HG03521 (cell line): Measurements from ENCODE around the gene OXLD1.
A peak's percentile ranks its signal among the peaks of the same experiment; 100 is the strongest.
"Not testable (repeated sequence)": the region's sequence is repeated elsewhere in the genome, so short reads cannot be mapped to it uniquely, and the experiment has no call there.

Experiments
- ATAC-seq: cut with Tn5 transposase; IDR thresholded peaks from one replicate; pipeline ENCODE4 v1.9.1; 2021; ENCODE audit warnings: mild to moderate bottlenecking, moderate library complexity; ENCODE audit not compliant: unreplicated experiment

The OXLD1 gene

DNA sequence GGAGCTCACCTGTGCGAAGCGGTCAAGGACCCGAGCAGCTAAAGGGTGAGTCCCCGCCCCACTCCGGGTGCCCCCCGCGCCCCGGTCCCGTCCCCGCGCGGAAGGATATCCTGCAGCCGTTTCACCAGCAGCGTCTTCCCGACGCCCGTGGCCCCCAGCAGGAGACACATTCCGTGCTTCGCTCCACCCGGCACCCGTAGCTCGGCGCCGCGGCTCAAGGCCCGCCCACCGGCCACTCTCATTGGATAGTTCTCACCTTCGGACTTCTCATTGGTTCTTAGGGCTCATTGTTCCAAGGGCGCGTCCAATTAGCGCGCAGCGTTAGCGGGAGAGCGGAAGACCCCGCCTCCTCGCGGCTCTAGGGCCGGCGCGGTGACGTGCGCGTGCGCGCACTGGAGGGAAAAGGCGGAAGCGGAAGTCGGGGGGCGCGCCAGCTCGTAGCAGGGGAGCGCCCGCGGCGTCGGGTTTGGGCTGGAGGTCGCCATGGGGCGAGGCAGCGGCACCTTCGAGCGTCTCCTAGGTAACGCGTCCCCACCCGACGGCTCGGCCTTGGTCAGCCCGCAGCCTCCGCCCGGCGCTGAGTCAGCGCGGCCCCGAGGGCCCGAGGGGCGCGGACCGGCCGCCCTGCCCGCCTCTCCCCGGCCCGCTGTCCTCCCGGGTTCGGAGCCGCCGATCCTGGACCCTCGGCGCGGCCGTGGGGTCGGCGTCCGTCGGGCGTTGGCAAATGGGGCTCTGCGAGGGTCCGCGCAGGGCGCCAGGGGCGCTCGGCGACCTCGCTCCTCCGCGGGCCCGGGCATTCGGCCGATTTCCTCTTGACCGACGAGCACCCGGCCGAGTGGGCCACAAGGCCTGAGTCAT lies 17.4 kb upstream of the OXLD1 start, which contains the start of the genes ARL16 and HGS:
TSS of gene ARL16 (minus strand) at position 214 of the 858 bp plus-strand sequence. CDS start at position 170, 44 bp downstream.
TSS of gene HGS (plus strand) at position 428 of the 858 bp plus-strand sequence. CDS start at position 484, 56 bp downstream.
- peak; percentile 93 for ATAC-seq

DNA sequence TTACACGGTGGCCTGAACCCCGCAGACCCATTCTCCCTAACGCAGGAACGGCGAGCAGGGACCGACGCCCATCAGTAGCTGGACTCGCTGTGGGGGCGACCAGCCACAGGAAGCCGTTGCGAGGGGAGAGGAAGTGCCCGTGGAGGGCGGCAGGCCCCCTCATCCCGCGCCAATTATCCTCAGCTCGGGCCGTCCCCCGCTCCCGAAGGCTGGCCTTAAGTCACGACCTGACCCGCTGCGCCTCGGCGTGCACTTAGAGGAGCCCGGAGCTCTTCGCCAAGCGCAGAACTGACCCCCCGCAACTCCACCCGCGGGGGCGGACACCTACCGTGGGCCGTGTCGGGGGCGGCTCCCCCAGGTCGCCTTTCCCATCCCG lies 16.8 kb upstream of the OXLD1 start:
- ATAC-seq, result no peak

DNA sequence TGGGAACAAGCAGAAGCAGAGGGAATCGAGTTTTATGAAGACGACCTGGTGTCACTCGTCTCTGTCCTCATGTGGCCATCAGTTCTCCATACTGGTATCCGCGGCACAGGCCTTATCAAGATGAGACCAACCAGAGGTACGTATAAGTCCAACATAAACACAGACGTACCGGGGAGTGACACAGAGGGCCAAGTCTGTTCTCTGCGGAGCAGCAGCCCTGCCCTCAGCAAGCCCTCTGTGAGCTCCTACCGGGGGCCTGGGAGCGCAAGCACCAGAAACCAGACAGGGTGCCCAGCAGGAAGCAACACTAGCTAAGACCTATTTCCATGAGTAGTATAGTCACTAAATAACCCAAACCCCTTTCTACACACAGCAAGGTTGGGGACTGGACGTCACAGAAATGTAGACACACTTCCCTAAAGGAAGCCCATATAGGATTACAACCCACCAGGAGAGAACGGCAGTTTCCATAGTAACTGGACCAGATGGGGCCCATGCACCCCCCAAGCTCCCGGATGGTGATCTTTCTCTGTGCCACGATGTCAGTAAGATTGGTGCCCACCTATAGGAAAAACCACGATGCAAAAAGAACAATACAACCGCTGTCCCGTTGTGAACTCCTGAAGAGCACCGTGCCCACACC lies 16.3 kb upstream of the OXLD1 start:
- no peak for ATAC-seq

DNA sequence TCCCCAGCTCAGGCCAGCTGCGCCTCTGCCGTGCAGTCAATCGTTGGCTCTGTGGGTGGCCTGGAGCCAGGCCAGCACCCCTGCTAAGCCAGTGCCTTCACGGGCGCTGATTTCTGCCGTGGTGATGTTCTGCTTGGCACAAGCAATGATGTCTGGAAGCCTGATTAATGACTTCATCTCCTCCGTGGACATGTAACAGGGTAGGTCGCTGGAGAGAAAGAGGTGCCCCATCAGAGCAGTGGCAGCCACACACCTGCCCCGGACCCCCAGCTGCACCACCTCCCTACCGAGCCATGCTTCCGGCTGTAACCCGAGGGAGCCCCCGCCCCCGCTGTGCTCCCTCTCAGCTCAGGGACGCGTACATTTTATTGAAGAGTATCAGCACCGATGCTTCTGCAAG lies 15.3 kb upstream of the OXLD1 start:
- no peak for ATAC-seq

DNA sequence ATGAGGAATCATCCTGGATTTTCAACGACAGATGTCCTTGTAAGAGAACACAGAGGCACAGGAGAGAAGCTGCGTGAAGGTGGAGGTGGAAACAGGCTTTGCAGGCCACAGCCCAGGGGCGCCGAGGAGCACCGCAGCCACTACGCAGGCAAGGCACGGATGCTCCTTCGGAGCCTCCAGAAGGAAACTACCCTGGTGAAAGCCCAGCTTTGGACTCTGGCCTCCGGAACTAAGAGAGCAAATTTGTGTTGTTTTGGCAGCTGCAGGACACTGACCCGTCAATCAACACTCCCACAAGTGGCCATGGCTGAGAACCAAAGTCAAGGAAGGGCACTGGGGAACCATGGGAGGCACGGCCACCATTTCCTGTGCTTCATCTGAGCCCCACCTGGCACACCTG lies 13.7 kb upstream of the OXLD1 start:
- ATAC-seq, result no peak

DNA sequence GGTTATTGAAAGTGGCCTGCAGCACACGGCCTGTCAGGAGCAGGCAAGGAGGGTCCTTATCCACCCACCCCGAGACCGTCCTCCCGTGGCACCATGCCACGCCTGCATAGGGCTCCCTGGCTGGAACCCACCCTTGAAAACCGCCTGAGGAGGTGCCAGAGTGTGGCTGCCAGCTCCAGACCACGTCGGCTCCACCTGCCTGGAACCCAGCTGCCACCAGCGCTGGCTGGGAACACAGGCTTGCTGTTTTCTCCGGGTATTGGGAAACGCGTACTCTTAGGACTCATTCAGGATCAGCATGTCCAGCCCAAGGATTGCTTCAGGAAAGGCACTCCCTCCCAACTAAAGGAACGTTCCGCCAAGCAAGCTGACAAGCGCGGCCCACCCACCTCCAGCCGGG lies 10.5 kb upstream of the OXLD1 start:
- no peak for ATAC-seq

DNA sequence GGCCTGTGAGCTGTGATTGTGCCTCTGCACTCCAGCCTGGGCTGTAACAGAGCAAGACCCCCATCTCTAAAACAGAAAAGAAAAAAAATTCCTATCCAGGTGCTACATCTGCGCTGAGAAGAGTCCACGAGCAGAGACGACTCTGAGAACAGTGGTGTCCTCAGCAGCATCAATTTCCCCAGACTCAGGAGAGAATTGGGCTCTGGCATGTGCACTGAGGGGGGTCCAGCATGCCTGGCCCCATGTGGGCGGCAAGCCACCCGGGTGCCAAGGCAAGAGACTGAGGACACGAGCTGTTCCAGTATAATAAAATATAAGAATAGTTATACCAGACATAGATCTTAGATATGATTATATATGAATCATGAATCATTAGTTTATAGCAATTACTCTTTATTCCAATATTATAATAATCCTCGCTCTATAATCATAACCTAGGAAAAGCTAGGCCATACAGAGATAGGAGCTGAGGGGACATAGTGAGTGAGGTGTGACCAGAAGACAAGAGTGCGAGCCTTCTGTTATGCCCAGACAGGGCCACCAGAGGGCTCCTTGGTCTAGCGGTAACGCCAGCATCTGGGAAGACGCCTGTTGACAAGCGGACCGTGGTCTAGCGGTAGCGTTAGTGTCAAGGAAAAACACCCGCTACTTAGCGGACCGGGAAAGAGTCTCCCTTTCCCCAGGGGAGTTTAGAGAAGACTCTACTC lies 9.3 kb upstream of the OXLD1 start:
- not testable (repeated sequence) for ATAC-seq

DNA sequence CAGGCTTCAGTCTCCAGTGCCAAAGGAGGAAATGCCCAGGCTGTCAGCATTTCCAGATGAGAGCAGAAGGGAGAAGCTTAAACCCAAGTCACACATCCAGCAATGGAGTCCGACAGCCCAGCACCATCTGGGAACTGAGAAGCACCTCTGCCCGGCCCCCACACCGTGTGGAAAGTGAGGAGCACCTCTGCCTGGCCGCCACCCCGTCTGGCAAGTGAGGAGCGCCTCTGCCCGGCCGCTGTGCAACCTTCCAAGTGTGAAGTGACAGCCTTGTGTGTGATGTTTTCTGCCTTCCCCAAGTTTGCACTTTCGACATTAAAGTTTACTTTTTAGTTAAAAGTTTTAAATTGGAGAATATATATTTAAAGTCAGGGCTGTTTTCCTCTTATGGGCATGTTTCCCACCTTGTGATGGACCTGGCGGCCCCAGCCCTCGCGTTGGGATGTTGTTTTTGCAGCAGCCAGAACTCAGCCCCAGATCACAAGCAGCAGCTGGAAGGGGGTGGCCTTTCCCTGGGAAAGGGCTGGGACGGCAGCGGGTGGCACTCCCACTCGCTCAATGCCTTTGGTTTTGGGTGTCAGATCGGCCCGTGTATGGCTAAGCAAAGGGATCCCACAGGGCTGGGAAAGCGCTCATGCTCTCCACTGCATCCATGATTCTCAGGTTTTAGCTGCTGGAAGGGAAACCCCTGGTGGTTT lies 7.3 kb upstream of the OXLD1 start:
- ATAC-seq, result no peak

DNA sequence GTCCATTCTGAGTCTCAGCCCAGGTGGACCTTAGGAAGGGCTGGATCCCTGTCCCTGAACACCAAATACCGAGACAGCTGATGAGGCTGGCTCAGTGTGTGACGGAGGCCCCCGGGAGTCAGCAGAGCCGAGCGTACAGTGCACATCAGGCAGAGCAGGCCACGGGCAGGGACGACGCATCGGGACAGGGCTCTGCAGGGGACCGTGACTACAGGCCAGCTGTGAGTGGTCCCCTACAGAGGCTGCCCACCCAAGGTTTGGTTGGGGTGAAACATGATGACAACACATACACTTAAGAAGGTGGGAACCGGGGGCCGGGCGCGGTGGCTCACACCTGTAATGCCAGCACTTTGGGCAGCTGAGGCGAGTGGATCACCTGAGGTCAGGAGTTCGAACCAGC lies 6.5 kb upstream of the OXLD1 start:
- no peak for ATAC-seq

DNA sequence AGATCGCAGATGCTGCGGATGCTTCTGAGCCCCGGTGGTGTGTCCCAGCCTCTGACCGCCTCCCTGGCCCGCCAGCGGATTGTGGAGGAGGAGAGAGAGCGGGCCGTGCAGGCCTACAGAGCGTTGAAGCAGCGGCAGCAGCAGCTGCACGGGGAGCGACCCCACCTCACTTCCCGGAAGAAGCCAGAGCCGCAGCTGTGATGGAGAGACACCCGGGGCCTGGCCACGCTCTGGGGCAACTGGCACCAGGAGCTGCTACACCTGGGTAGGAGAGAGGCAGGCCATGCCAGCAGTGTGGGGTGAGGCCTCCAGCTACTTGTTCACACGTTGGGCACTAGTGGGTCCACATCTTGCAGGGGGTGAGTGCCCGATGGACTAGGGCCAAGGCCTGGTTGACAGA lies 6.1 kb upstream of the OXLD1 start:
- no peak for ATAC-seq

DNA sequence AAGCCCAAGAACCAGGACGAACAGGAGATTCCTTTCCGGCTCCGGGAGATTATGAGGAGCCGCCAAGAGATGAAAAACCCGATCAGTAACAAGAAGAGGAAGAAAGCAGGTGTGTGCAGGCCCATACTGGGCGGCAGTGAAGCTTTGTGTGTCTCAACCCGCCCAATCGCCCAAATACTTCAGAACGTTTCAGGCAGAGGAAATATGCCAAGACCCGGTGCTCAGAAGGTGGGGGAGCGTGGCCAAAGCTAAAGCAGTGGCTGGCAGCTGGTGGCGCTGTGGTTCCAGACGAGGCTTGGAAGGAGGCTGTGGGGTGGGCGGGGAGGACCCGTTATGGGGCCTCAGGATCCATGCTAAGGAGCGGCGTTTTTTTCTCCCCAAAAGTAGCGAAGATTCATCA lies 1.3 kb upstream of the OXLD1 start:
- no peak for ATAC-seq

DNA sequence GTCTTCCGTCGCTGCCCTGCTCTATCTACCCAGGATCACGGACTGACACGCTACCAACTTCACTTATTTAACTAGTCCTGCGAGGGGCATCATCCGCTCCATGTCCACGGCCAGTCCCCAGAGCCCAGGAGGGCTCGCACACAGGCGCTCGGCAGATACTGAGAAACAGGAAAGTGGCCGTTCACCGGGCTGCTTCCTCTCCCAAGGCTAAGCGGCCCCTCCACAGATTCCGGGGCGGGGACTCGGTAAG lies 388 bp downstream of the OXLD1 start:
- no peak for ATAC-seq

DNA sequence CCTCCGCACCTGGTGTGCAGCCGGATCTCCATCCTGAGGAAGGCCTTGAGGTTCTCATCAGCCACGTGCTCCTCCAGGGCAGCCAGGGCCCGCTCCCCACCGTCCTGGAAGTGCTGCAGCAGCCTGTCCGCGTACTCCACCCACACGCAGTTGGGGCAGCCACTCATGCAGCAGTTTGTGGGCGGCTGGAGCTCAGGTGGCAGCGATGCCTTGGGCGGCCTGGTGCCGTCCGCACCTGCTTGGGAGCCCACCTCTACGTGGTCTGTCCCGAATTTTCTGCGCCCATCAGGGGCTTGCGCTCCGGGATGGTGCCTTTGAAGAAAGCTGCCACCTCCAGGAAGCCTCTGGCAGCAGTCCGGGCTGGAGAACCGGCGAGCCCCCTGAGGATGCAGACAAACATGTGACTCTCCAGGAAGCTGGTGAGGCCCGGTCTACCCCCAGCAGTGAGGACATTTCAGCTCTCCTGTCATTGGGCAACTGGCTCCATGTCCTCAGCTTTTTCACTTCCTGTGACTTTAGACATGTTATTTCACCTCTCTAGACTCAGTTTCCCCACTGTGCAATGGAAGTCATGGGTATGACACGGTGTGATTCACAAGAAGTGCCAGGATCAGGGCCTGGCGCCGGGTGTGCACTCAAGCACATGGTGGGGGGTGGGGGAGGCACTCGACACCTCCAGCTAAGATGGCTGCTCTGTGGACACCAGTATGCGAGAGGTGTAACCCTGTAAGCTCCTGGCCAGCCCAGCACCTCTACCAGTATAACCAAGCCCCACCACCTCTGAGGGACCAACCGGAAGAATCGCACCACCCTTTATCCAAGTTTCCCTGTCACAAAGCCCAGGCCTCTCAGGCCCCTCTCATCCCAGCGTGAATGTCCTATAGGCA lies 957 bp downstream of the OXLD1 start:
- ATAC-seq, result no peak

DNA sequence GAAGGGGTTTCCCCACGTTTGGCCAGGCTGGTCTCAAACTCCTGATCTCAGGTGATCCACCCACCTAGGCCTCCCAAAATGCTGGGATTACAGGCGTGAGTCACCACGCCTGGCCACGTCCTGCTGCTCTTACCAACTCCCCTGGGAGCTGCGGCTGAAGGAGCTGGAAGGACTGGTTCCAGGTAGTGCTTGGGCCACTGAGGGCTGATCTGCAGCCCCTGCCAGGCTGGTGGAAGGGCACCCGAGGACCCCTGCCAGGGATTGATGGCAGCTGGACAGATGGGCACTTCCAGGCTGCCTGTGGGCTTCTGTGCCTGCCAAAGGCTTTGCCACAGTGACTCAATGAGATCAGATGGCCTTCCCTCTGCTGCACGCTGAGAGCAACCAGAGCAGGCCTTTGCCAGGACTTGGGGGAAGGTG lies 2.3 kb downstream of the OXLD1 start:
- no peak for ATAC-seq

DNA sequence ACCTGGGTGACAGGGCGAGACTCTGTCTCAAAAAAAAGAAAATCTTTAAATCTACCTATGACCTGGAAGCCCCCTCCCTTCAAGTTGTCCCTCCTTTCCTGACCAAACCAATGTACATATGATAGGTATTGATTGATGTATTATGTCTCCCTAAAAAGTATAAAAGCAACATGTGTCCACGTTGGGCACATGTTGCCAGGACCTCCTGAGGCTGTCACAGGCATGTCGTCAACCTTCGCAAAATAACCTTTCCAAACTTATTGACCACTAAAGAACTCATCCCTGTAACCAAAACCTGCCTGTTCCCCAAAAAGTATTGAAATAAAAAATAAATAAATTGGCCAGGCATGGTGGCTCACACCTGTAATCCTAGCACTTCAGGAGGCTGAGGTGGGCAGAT lies 4.4 kb downstream of the OXLD1 start:
- ATAC-seq, result no peak

DNA sequence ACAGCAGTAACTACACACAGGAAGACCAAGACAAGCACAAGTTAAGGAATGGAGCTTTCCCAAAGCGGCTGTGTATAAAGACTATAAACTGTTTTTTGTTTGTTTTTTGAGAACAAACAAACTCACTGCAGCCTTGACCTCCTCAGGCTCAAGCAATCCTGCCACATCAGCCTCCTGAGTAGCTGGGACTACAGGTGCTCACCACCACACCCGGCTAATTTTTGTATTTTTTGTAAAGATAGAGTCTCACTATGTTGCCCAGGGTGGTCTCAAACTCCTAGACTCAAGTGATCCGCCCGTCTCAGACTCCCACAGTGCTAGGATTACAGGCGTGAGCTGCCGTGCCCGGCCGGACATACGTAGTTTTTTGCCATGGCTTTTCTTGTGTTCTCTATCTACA lies 6.0 kb downstream of the OXLD1 start:
- ATAC-seq, result no peak

DNA sequence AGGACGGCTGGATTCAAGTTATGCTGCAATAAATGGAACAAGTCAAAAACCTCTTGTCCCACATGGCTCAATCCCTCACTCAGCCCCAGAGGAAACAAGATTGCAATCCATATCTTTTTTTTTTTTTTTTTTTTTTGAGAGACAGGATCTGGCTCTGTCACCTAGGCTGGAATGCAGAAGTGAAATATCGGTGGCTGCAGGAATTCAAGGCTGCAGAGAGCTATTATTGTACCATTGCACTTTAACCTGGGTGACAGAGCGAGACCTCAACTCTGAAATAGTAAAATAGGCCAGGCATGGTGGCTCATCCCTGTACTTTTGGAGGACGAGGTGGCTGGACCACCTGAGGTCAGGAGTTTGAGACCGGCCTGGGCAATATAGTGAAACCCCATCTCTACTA lies 7.4 kb downstream of the OXLD1 start:
- no peak for ATAC-seq

DNA sequence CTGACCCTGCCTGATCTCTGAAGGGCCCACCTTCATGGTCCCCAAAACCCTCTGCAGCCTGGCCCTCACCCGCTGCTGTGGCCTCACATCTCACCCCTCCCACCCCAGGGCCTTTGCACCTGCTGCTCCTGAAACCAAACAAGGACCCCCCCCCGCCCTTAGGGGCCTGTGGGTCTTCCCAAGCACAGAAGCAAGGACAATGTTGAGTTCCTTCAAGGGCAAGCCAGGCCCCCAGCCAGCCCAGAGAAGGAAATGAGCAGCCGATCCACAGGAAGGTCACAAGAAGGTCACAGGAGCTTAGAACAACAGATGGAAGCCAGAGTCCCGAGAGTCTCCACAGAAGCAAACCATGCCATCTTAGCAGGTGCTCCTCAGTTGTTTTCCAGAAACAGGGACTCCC lies 9.6 kb downstream of the OXLD1 start:
- no peak for ATAC-seq

DNA sequence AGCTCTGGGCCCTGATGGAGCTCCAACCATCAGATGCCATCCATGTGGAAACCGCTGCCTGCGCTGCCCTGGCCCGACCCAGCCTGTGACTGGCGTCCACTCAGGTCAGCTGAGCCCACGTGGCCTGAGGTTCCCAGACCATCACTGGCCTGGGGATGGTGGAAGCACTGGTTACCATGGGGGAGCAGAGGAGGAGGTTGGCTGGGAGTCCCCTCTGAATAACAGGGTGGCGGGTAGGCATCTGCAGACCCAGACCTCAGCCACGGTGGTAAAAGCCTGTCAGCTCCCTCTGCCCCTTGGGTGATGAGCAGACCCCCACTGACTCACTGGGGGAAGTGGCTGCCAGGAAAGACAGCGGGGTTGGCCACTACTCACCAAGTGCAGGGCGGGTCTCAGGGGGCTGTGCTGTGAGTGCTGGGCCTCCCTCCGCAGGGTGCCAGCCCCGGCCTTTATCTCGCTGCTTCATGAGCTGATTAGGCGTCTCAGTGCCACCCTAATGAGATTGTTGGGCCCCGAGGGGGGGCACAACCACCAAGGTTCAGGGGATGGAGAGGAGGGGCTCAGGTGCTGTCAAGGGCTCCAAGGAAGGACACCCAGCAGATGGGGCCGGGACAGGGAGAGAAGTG lies 10.2 kb downstream of the OXLD1 start, which contains the start of gene PDE6G:
TSS of gene PDE6G (minus strand) at position 425 of the 626 bp plus-strand sequence. CDS start 3,237 bp downstream, outside the sequence.
- ATAC-seq, result no peak
